ENCODE results near the gene FYB1. TPM values are rescaled to one million over a fixed set of nuclear protein-coding genes. Genes with fewer than 3 reads are reported as not detected.
A peak's percentile ranks its signal among the peaks of the same experiment; 100 is the strongest.

Gene FYB1
- total and polyA plus RNA-seq, 2 donors (not counting 1 experiment from before 2014, with no cell fraction given) = 1.3 to 1.4 TPM

- DNase-seq (no peak), ATAC-seq (ENCODE audit: low read depth) (no peak)
- no peaks in the 10 kb centered on the region for H3K27me3 ChIP-seq (replicated peaks in 1 of 4; ENCODE audit: control extremely low read depth in 1 of 4, control insufficient read depth in 3 of 4, insufficient read depth in 4 of 4, low read length in 3 of 4)
- no peak overlapping the region for H3K4me3 Mint-ChIP-seq
- H2AFZ ChIP-seq (ENCODE audit: insufficient read depth, low read depth, low read length, poor library complexity, severe bottlenecking) = no peak overlapping the region
- H3K27ac ChIP-seq (ENCODE audit: low read length in 2 of 2) = no peak overlapping the region
- WGBS (ENCODE audit: insufficient coverage) = no CpG with 5 or more reads among the region's 3 CpGs
- H3K4me2 ChIP-seq (replicated peaks; ENCODE audit: low read depth, low read length, poor library complexity, severe bottlenecking) = no peak overlapping the region
- intact Hi-C loops (cut with micrococcal nuclease) = no loop called here
- no peak overlapping the region for H3K9ac ChIP-seq (ENCODE audit: low read length)
- H3K36me3 ChIP-seq (replicated peaks in 1 of 2; ENCODE audit: control extremely low read depth in 1 of 2, control insufficient read depth in 1 of 2, extremely low read depth in 1 of 2, insufficient read depth in 2 of 2, low read length in 1 of 2) = no peaks in the 10 kb centered on the region
- no peaks in the 10 kb centered on the region for H4K20me1 ChIP-seq (ENCODE audit: control insufficient read depth, insufficient read depth, low read length, poor library complexity, severe bottlenecking)
- H3K4me3 ChIP-seq (ENCODE audit: control extremely low read depth in 1 of 5, extremely low read depth in 1 of 5, insufficient read depth in 1 of 5, low read depth in 2 of 5, low read length in 4 of 5) = no peak overlapping the region
- H3K4me1 Mint-ChIP-seq = peaks cover 29% of the 10 kb centered on the region
- H3K79me2 ChIP-seq (ENCODE audit: control insufficient read depth, insufficient read depth, low read length) = no peaks in the 10 kb centered on the region
- POLR2A ChIA-PET = no interaction called here
- H3K9me3 Mint-ChIP-seq (ENCODE audit: insufficient read depth) = no peaks in the 10 kb centered on the region
- H3K27me3 Mint-ChIP-seq = peaks cover 14% of the 10 kb centered on the region
- no peaks in the 10 kb centered on the region for H3K9me3 ChIP-seq (ENCODE audit: control extremely low read depth in 1 of 3, control insufficient read depth in 2 of 3, insufficient read depth in 1 of 3, low read length in 2 of 3)
- no peak overlapping the region for H3K27ac Mint-ChIP-seq
- TF ChIP-seq CTCF (IDR thresholded peaks at IDR 0.05) (no peak), EZH2 (IDR thresholded peaks at IDR 0.05; ENCODE audit: borderline replicate concordance, insufficient read depth, low read depth, low read length, poor library complexity, severe bottlenecking) (no peak)
- CTCF ChIA-PET = interaction anchor here (1.6 kb wide), 1 partner anchor 11 kb away, joined by 10 read pairs; no protein-coding TSS in a partner anchor
- H3K4me1 ChIP-seq (ENCODE audit: control insufficient read depth in 2 of 2, insufficient read depth in 2 of 2, low read length in 2 of 2) = peaks cover 22 to 24% of the 10 kb centered on the region in 2 donors
Observed at GRCh38 chr5:39205550-39205949, 13.8 kb downstream of the FYB1 start.

GRCh38 chr5:39203951-39204350 is 15.4 kb downstream of the FYB1 start:
- CTCF ChIA-PET = no interaction called here
- H3K79me2 ChIP-seq (ENCODE audit: control insufficient read depth, insufficient read depth, low read length) = no peaks in the 10 kb centered on the region
- H3K4me3 ChIP-seq (ENCODE audit: control extremely low read depth in 1 of 5, extremely low read depth in 1 of 5, insufficient read depth in 1 of 5, low read depth in 2 of 5, low read length in 4 of 5) = peak overlapping the region in 1 of 5 experiments; percentile 59
- POLR2A ChIA-PET = no interaction called here
- peaks cover 5% of the 10 kb centered on the region for H3K27me3 Mint-ChIP-seq
- H3K9me3 ChIP-seq (ENCODE audit: control extremely low read depth in 1 of 3, control insufficient read depth in 2 of 3, insufficient read depth in 1 of 3, low read length in 2 of 3) = no peaks in the 10 kb centered on the region
- H3K4me2 ChIP-seq (replicated peaks; ENCODE audit: low read depth, low read length, poor library complexity, severe bottlenecking) = no peak overlapping the region
- no peak overlapping the region for H3K4me3 Mint-ChIP-seq
- TF ChIP-seq EZH2 (IDR thresholded peaks at IDR 0.05; ENCODE audit: borderline replicate concordance, insufficient read depth, low read depth, low read length, poor library complexity, severe bottlenecking) (no peak), CTCF (IDR thresholded peaks at IDR 0.05) (no peak)
- H3K9ac ChIP-seq (ENCODE audit: low read length) = no peak overlapping the region
- no peak for ATAC-seq (ENCODE audit: low read depth)
- H3K27ac ChIP-seq (ENCODE audit: low read length in 2 of 2) = no peak overlapping the region
- DNase-seq = no peak
- no peak overlapping the region for H3K27ac Mint-ChIP-seq
- intact Hi-C loops (cut with micrococcal nuclease) = no loop called here
- no peak overlapping the region for H2AFZ ChIP-seq (ENCODE audit: insufficient read depth, low read depth, low read length, poor library complexity, severe bottlenecking)
- H3K36me3 ChIP-seq (replicated peaks in 1 of 2; ENCODE audit: control extremely low read depth in 1 of 2, control insufficient read depth in 1 of 2, extremely low read depth in 1 of 2, insufficient read depth in 2 of 2, low read length in 1 of 2) = no peaks in the 10 kb centered on the region
- H4K20me1 ChIP-seq (ENCODE audit: control insufficient read depth, insufficient read depth, low read length, poor library complexity, severe bottlenecking) = no peaks in the 10 kb centered on the region
- H3K27me3 ChIP-seq (replicated peaks in 1 of 4; ENCODE audit: control extremely low read depth in 1 of 4, control insufficient read depth in 3 of 4, insufficient read depth in 4 of 4, low read length in 3 of 4) = no peaks in the 10 kb centered on the region
- WGBS (ENCODE audit: insufficient coverage) = no CpG with 5 or more reads among the region's 1 CpG
- H3K9me3 Mint-ChIP-seq (ENCODE audit: insufficient read depth) = no peaks in the 10 kb centered on the region
- H3K4me1 Mint-ChIP-seq = peaks cover 20% of the 10 kb centered on the region
- H3K4me1 ChIP-seq (ENCODE audit: control insufficient read depth in 2 of 2, insufficient read depth in 2 of 2, low read length in 2 of 2) = peaks cover 12 to 13% of the 10 kb centered on the region in 2 donors

Data from B cell (primary cell).